H7 (cell line): ENCODE data around the gene SLAMF8. TPM values are rescaled to one million over a fixed set of nuclear protein-coding genes. Genes with fewer than 3 reads are reported as not detected.

Experiments used
- DNase-seq: peaks from one replicate; pipeline ENCODE4 v3.0.0; 2012
- H3K27me3 ChIP-seq: 2 replicates; pipeline ENCODE4 v1.6.0; 2011; ENCODE audit warnings: mild to moderate bottlenecking, low read length; ENCODE audit not compliant: control insufficient read depth, insufficient read depth
- H3K36me3 ChIP-seq: replicated peaks from 2 replicates; pipeline ENCODE4 v1.5.1; 2011; ENCODE audit warnings: low read length; ENCODE audit not compliant: control insufficient read depth, insufficient read depth
- H3K4me3 ChIP-seq: 2 replicates; pipeline ENCODE4 v1.5.1; 2011; ENCODE audit warnings: low read depth, mild to moderate bottlenecking, control low read depth, low read length, moderate library complexity; ENCODE audit not compliant: insufficient read depth
- total RNA-seq: library from RNA; depleted of rRNA; stranded (reverse); fragments of >200 nt; shearing (Covaris generic); gene quantifications from 2 replicates; pipeline ENCODE4 v1.2.3, GENCODE V29; 2014

SLAMF8 gene
- total RNA-seq, 1 experiment from 2014 or later, result not detected

- no peak for DNase-seq
- H3K27me3 ChIP-seq, result peaks cover 3% of the 10 kb centered on the region; the same call in 1 of the 2 replicates
- no peaks in the 10 kb centered on the region for H3K36me3 ChIP-seq
- no peak overlapping the region for H3K4me3 ChIP-seq
Measured at GRCh38 chr1:159864262-159864661, 37.6 kb downstream of the SLAMF8 start.

GRCh38 chr1:159866066-159866465, 39.4 kb downstream of the SLAMF8 start:
- DNase-seq, result no peak
- no peak overlapping the region for H3K4me3 ChIP-seq
- H3K27me3 ChIP-seq, result no peaks in the 10 kb centered on the region; the same call in 1 of the 2 replicates
- no peaks in the 10 kb centered on the region for H3K36me3 ChIP-seq

- no peaks in the 10 kb centered on the region for H3K36me3 ChIP-seq
- DNase-seq, result no peak
- H3K27me3 ChIP-seq, result no peaks in the 10 kb centered on the region; the same call in 1 of the 2 replicates
- H3K4me3 ChIP-seq, result no peak overlapping the region
Measured at GRCh38 chr1:159866905-159867663, 40.4 kb downstream of the SLAMF8 start.

- H3K27me3 ChIP-seq, result no peaks in the 10 kb centered on the region; the same call in 1 of the 2 replicates
- DNase-seq, result peak; percentile 79
- H3K4me3 ChIP-seq, result no peak overlapping the region
- no peaks in the 10 kb centered on the region for H3K36me3 ChIP-seq
Measured at GRCh38 chr1:159867664-159868026, 41.0 kb downstream of the SLAMF8 start.

GRCh38 chr1:159868766-159869165, 42.1 kb downstream of the SLAMF8 start:
- Histone ChIP-seq H3K36me3 (no peaks in the 10 kb centered on the region), H3K27me3 (no peaks in the 10 kb centered on the region; the same call in 1 of the 2 replicates), H3K4me3 (no peak overlapping the region)
- DNase-seq, result no peak

GRCh38 chr1:159869173-159869572, 42.5 kb downstream of the SLAMF8 start:
- Histone ChIP-seq H3K36me3 (no peaks in the 10 kb centered on the region), H3K27me3 (no peaks in the 10 kb centered on the region; the same call in 1 of the 2 replicates), H3K4me3 (no peak overlapping the region)
- DNase-seq, result no peak

GRCh38 chr1:159869607-159870006, 42.9 kb downstream of the SLAMF8 start:
- no peak for DNase-seq
- Histone ChIP-seq H3K27me3 (no peaks in the 10 kb centered on the region; the same call in 1 of the 2 replicates), H3K4me3 (no peak overlapping the region), H3K36me3 (no peaks in the 10 kb centered on the region)

GRCh38 chr1:159870704-159871103, 44.0 kb downstream of the SLAMF8 start:
- Histone ChIP-seq H3K27me3 (no peaks in the 10 kb centered on the region; the same call in 1 of the 2 replicates), H3K36me3 (no peaks in the 10 kb centered on the region), H3K4me3 (no peak overlapping the region)
- no peak for DNase-seq

GRCh38 chr1:159872891-159873290, 46.2 kb downstream of the SLAMF8 start:
- DNase-seq, result no peak
- no peaks in the 10 kb centered on the region for H3K36me3 ChIP-seq
- no peak overlapping the region for H3K4me3 ChIP-seq
- H3K27me3 ChIP-seq, result peaks cover 1% of the 10 kb centered on the region; the same call in 1 of the 2 replicates

- Histone ChIP-seq H3K4me3 (no peak overlapping the region), H3K27me3 (peaks cover 1% of the 10 kb centered on the region; the same call in 1 of the 2 replicates), H3K36me3 (no peaks in the 10 kb centered on the region)
- DNase-seq, result no peak
Measured at GRCh38 chr1:159873530-159874143, 47.0 kb downstream of the SLAMF8 start.

- no peak overlapping the region for H3K4me3 ChIP-seq
- peaks cover 1% of the 10 kb centered on the region; the same call in 1 of the 2 replicates for H3K27me3 ChIP-seq
- no peak for DNase-seq
- H3K36me3 ChIP-seq, result no peaks in the 10 kb centered on the region
Measured at GRCh38 chr1:159877695-159878444, 51.2 kb downstream of the SLAMF8 start.

- Histone ChIP-seq H3K27me3 (peaks cover 1% of the 10 kb centered on the region; the same call in 1 of the 2 replicates), H3K36me3 (no peaks in the 10 kb centered on the region), H3K4me3 (no peak overlapping the region)
- no peak for DNase-seq
Measured at GRCh38 chr1:159879136-159879535, 52.5 kb downstream of the SLAMF8 start.

- H3K36me3 ChIP-seq, result no peaks in the 10 kb centered on the region
- peaks cover 1% of the 10 kb centered on the region; the same call in 1 of the 2 replicates for H3K27me3 ChIP-seq
- H3K4me3 ChIP-seq, result no peak overlapping the region
- DNase-seq, result no peak
Measured at GRCh38 chr1:159879977-159880376, 53.3 kb downstream of the SLAMF8 start.

GRCh38 chr1:159880430-159880829, 53.8 kb downstream of the SLAMF8 start:
- DNase-seq, result no peak
- Histone ChIP-seq H3K4me3 (no peak overlapping the region), H3K27me3 (peaks cover 1% of the 10 kb centered on the region; the same call in 1 of the 2 replicates), H3K36me3 (no peaks in the 10 kb centered on the region)
